Breast epithelium (tissue), 3 donors: ENCODE results near the gene CELF5.

Experiments used
- POLR2AphosphoS5 ChIP-seq, 3 donors: sonication (generic); formaldehyde crosslinking; IDR thresholded peaks; one replicate each; pipeline ENCODE4 v1.6.1; 2017; ENCODE audit warnings: antibody characterized with exemption in 3 of 3
- TF ChIP-seq, protein P1 (sequence below), 3 donors: fragments of 450-650 bp; IDR thresholded peaks; one replicate each; pipeline ENCODE4 v1.5.1; 2016 to 2017; ENCODE audit warnings: antibody characterized with exemption in 3 of 3, mild to moderate bottlenecking in 3 of 3, moderate library complexity in 3 of 3

- TF ChIP-seq, protein P1, sequence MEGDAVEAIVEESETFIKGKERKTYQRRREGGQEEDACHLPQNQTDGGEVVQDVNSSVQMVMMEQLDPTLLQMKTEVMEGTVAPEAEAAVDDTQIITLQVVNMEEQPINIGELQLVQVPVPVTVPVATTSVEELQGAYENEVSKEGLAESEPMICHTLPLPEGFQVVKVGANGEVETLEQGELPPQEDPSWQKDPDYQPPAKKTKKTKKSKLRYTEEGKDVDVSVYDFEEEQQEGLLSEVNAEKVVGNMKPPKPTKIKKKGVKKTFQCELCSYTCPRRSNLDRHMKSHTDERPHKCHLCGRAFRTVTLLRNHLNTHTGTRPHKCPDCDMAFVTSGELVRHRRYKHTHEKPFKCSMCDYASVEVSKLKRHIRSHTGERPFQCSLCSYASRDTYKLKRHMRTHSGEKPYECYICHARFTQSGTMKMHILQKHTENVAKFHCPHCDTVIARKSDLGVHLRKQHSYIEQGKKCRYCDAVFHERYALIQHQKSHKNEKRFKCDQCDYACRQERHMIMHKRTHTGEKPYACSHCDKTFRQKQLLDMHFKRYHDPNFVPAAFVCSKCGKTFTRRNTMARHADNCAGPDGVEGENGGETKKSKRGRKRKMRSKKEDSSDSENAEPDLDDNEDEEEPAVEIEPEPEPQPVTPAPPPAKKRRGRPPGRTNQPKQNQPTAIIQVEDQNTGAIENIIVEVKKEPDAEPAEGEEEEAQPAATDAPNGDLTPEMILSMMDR (IDR thresholded peaks at IDR 0.05) = no peak
- no peak for TF ChIP-seq POLR2AphosphoS5 (IDR thresholded peaks at IDR 0.05)
Measured at GRCh38 chr19:3251229-3251628, 26.8 kb downstream of the CELF5 start.
